ENCODE data around the gene ECSCR. TPM values are rescaled to one million over a fixed set of nuclear protein-coding genes. Genes with fewer than 3 reads are reported as not detected.

The ECSCR gene
- total RNA-seq, 1 experiment from 2014 or later = 0.36 TPM

DNA sequence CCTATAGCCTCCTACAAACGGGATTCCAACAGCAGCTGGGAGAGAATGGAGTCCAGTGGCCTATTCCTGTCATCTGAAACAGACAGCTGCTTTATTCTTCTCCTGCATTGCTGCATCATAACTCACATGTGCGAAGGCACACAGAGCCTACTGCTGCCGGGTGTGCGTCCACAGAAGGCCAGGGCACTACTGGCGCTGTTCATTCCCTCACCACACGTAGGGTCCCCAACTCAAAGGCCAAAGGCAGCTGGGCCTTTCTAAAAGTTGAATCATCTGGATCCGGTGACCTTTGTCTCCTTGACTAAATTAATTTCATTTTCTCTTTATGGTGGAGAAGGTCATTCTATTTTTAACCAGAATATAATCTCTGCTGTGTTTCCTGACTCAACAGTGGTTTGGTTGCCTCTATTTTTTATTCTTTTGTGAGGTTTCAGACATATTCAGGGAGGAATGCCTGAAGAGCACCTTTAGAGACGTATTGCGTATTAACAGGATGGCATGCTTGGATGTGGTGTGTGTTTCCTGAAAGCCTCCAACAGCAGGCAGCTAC is 47.9 kb downstream of the ECSCR start:
- ChIA-PET POLR2A (ENCODE audit: unreplicated experiment) (no interaction called here), CTCF (no interaction called here)
- ATAC-seq = no peak

DNA sequence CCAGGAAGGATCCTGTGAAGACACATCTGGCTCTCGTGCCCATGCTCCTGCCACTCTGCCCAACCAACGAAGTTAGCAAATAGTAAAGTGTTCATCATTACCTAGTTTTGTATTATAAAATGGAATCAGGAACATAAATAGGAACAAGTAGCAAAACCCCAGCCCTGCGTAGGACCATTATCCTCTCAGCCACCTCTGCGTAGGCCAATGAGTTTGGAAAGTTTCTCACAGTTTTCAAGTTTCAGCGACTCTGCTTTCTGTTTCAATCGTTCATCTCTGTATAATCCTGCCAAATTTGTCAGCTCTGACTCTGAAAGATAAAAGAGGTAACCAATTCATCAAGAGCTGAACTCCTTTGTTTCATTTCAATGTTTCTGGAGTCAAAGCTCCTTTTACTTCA is 48.6 kb downstream of the ECSCR start:
- Histone ChIP-seq H2AFZ (ENCODE audit: low read length) (no peak overlapping the region), H3K4me2 (ENCODE audit: low read length) (no peak overlapping the region), H3K79me2 (ENCODE audit: low read length) (no peaks in the 10 kb centered on the region), H3F3A (ENCODE audit: low read length, unreplicated experiment) (no peaks in the 10 kb centered on the region), H3K27ac (ENCODE audit: low read length) (no peak overlapping the region), H3K9me2 (replicated peaks; ENCODE audit: low read length) (no peaks in the 10 kb centered on the region), H3K4me1 (ENCODE audit: insufficient read depth, low read length) (no peaks in the 10 kb centered on the region), H3K9ac (ENCODE audit: low read length) (no peak overlapping the region), H4K20me1 (ENCODE audit: low read length) (no peaks in the 10 kb centered on the region), H3K27me3 (ENCODE audit: low read length) (no peaks in the 10 kb centered on the region), H3K9me3 (ENCODE audit: low read length) (no peaks in the 10 kb centered on the region), H3K36me3 (ENCODE audit: low read depth, low read length) (no peaks in the 10 kb centered on the region), H3K4me3 (ENCODE audit: low read length) (no peak overlapping the region)
- no TSS peak for BruUV-seq (replicated peaks)
- TF ChIP-seq EZH2 (IDR thresholded peaks at IDR 0.05; ENCODE audit: low read length, unreplicated experiment) (no peak), EZH2phosphoT487 (IDR thresholded peaks at IDR 0.05; ENCODE audit: borderline replicate concordance, low read length) (no peak)
- TF ChIP-seq, protein P1, sequence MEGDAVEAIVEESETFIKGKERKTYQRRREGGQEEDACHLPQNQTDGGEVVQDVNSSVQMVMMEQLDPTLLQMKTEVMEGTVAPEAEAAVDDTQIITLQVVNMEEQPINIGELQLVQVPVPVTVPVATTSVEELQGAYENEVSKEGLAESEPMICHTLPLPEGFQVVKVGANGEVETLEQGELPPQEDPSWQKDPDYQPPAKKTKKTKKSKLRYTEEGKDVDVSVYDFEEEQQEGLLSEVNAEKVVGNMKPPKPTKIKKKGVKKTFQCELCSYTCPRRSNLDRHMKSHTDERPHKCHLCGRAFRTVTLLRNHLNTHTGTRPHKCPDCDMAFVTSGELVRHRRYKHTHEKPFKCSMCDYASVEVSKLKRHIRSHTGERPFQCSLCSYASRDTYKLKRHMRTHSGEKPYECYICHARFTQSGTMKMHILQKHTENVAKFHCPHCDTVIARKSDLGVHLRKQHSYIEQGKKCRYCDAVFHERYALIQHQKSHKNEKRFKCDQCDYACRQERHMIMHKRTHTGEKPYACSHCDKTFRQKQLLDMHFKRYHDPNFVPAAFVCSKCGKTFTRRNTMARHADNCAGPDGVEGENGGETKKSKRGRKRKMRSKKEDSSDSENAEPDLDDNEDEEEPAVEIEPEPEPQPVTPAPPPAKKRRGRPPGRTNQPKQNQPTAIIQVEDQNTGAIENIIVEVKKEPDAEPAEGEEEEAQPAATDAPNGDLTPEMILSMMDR (conservative IDR thresholded peaks at IDR 0.05; ENCODE audit: low read depth, low read length) = no peak
- POLR2A ChIA-PET (ENCODE audit: unreplicated experiment) = no interaction called here
- no peak for ATAC-seq
- intact Hi-C loops (cut with micrococcal nuclease) = no loop called here
- DNase-seq = no peak
- CTCF ChIA-PET = no interaction called here

More for the DNA sequence above, 47.9 kb downstream of the ECSCR start:
- H3K9ac ChIP-seq (ENCODE audit: low read length) = no peak overlapping the region
- no peak overlapping the region for H3K4me3 ChIP-seq (ENCODE audit: low read length)
- no peaks in the 10 kb centered on the region for H3K79me2 ChIP-seq (ENCODE audit: low read length)
- H3F3A ChIP-seq (ENCODE audit: low read length, unreplicated experiment) = no peaks in the 10 kb centered on the region
- no peaks in the 10 kb centered on the region for H3K9me3 ChIP-seq (ENCODE audit: low read length)
- no peaks in the 10 kb centered on the region for H4K20me1 ChIP-seq (ENCODE audit: low read length)
- H3K4me1 ChIP-seq (ENCODE audit: insufficient read depth, low read length) = no peaks in the 10 kb centered on the region
- intact Hi-C loops (cut with micrococcal nuclease) = no loop called here
- H3K36me3 ChIP-seq (ENCODE audit: low read depth, low read length) = no peaks in the 10 kb centered on the region
- BruUV-seq (replicated peaks) = no TSS peak
- no peaks in the 10 kb centered on the region for H3K9me2 ChIP-seq (replicated peaks; ENCODE audit: low read length)
- DNase-seq = no peak
- H3K4me2 ChIP-seq (ENCODE audit: low read length) = no peak overlapping the region
- TF ChIP-seq EZH2 (IDR thresholded peaks at IDR 0.05; ENCODE audit: low read length, unreplicated experiment) (no peak), EZH2phosphoT487 (IDR thresholded peaks at IDR 0.05; ENCODE audit: borderline replicate concordance, low read length) (no peak)
- TF ChIP-seq, protein P1 (conservative IDR thresholded peaks at IDR 0.05; ENCODE audit: low read depth, low read length) = no peak
- H3K27me3 ChIP-seq (ENCODE audit: low read length) = no peaks in the 10 kb centered on the region
- no peak overlapping the region for H3K27ac ChIP-seq (ENCODE audit: low read length)
- H2AFZ ChIP-seq (ENCODE audit: low read length) = no peak overlapping the region

DNA sequence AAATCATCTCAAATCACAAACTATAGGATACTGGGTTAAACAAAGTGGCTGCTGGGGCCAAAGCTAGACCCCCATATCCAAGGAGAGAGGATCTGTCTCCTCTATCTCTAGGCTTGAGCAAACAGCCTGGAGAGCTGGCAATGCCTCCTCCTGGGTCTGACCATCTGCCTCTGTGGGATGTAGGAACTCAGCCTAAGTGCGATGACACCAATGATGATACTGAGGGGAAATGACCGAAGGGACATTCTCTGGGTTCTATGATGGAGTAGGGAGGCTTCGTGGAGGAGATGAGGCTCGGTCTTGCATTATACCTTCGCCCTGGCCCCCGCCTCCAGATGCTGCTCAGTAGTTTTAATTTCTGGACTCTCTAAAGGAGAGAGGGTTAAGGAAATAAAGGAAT is 49.4 kb downstream of the ECSCR start:
- Histone ChIP-seq H3K9ac (ENCODE audit: low read length) (no peak overlapping the region), H4K20me1 (ENCODE audit: low read length) (no peaks in the 10 kb centered on the region), H3K27ac (ENCODE audit: low read length) (no peak overlapping the region), H3K79me2 (ENCODE audit: low read length) (no peaks in the 10 kb centered on the region), H3K4me2 (ENCODE audit: low read length) (no peak overlapping the region), H3K4me3 (ENCODE audit: low read length) (no peak overlapping the region), H3K9me2 (replicated peaks; ENCODE audit: low read length) (no peaks in the 10 kb centered on the region), H3K9me3 (ENCODE audit: low read length) (no peaks in the 10 kb centered on the region), H3K27me3 (ENCODE audit: low read length) (no peaks in the 10 kb centered on the region), H2AFZ (ENCODE audit: low read length) (no peak overlapping the region), H3K4me1 (ENCODE audit: insufficient read depth, low read length) (no peaks in the 10 kb centered on the region), H3K36me3 (ENCODE audit: low read depth, low read length) (no peaks in the 10 kb centered on the region), H3F3A (ENCODE audit: low read length, unreplicated experiment) (no peaks in the 10 kb centered on the region)
- ATAC-seq (no peak), DNase-seq (no peak)
- ChIA-PET POLR2A (ENCODE audit: unreplicated experiment) (no interaction called here), CTCF (no interaction called here)
- TF ChIP-seq, protein P1 (conservative IDR thresholded peaks at IDR 0.05; ENCODE audit: low read depth, low read length) = no peak
- TF ChIP-seq EZH2phosphoT487 (IDR thresholded peaks at IDR 0.05; ENCODE audit: borderline replicate concordance, low read length) = no peak
- no peak for TF ChIP-seq EZH2 (IDR thresholded peaks at IDR 0.05; ENCODE audit: low read length, unreplicated experiment)
- no TSS peak for BruUV-seq (replicated peaks)
- intact Hi-C loops (cut with micrococcal nuclease) = no loop called here
